K562 (cell line): ENCODE data around the gene TRIM47. TPM values are rescaled to one million over a fixed set of nuclear protein-coding genes. Genes with fewer than 3 reads are reported as not detected.
A peak's percentile ranks its signal among the peaks of the same experiment; 100 is the strongest.

ENCODE experiments used
- AFF1 ChIP-seq, 2 experiments: fragments of 450-650 bp; IDR thresholded peaks; 2 replicates each; pipeline ENCODE4 v1.6.1; 2018; ENCODE audit warnings: mild to moderate bottlenecking in 2 of 2, low read depth in 1 of 2; ENCODE audit not compliant: partially characterized antibody in 2 of 2
- CBX1 ChIP-seq: sonication (generic); IDR thresholded peaks from 2 replicates; pipeline ENCODE4 v1.6.1; 2016; ENCODE audit warnings: antibody characterized with exemption, low read depth, mild to moderate bottlenecking
- CREB3L1 ChIP-seq: fragments of 450-650 bp; IDR thresholded peaks from 2 replicates; pipeline ENCODE4 v1.6.1; 2014; ENCODE audit warnings: low read depth, mild to moderate bottlenecking, moderate library complexity, borderline replicate concordance
- ELF4 ChIP-seq: fragments of 450-650 bp; formaldehyde crosslinking; IDR thresholded peaks from 2 replicates; pipeline ENCODE4 v1.4.0; 2022; ENCODE audit warnings: missing genetic modification characterization
- GABPA ChIP-seq: fragments of 200-800 bp; sonication (Bioruptor generic); conservative IDR thresholded peaks from 2 replicates; pipeline ENCODE4 v1.6.1; 2016; ENCODE audit warnings: low read depth, missing genetic modification characterization, missing compliant biosample characterization
- HOXB6 ChIP-seq: fragments of 250-450 bp; sonication (Bioruptor Pico); IDR thresholded peaks from 2 replicates; pipeline ENCODE4 v1.5.1; 2022; ENCODE audit warnings: mild to moderate bottlenecking, borderline replicate concordance
- KAT8 ChIP-seq: fragments of 450-650 bp; IDR thresholded peaks from 2 replicates; pipeline ENCODE4 v1.6.1; 2016; ENCODE audit warnings: low read depth, mild to moderate bottlenecking
- PCBP1 ChIP-seq: fragments of 200-400 bp; formaldehyde crosslinking; IDR thresholded peaks from 2 replicates; pipeline ENCODE4 v1.6.1; 2018; ENCODE audit warnings: mild to moderate bottlenecking, low read depth, low read length; ENCODE audit not compliant: poor library complexity, severe bottlenecking
- PTBP1 ChIP-seq: fragments of 200-400 bp; formaldehyde crosslinking; IDR thresholded peaks from 2 replicates; pipeline ENCODE4 v1.6.1; 2017; ENCODE audit warnings: low read depth, low read length
- RB1 ChIP-seq: fragments of 450-650 bp; IDR thresholded peaks from 2 replicates; pipeline ENCODE4 v1.6.1; 2017; ENCODE audit warnings: low read depth, mild to moderate bottlenecking
- SREBF2 ChIP-seq: sonication (generic); formaldehyde crosslinking; IDR thresholded peaks from 2 replicates; pipeline ENCODE4 v1.4.0; 2020; ENCODE audit warnings: mild to moderate bottlenecking, missing genetic modification reagents
- ZNF318 ChIP-seq, 2 experiments: fragments of 450-650 bp; IDR thresholded peaks; 2 replicates each; pipeline ENCODE4 v1.6.1; 2016; ENCODE audit warnings: mild to moderate bottlenecking in 2 of 2, borderline replicate concordance in 1 of 2, low read depth in 1 of 2, moderate library complexity in 1 of 2
- polyA plus RNA-seq, 8 experiments: library from polyadenylated mRNA; depleted of rRNA in 4 of 8; stranded (reverse) in 5 of 8; unstranded in 3 of 8; fragments of >200 nt; fragmentation: Nextera tagmentation in 2 of 8; fragmentation: Illumina TruSeq in 1 of 8; extraction: Ambion mirVana in 2 of 8; extraction: Trizol in 1 of 8; gene quantifications; 2 replicates each; pipeline versions ENCODE4 v1.2.1 to v1.2.3, GENCODE V29; 2011 to 2014; ENCODE audit warnings: inconsistent platforms in 1 of 8, missing spikeins in 1 of 8
- total RNA-seq, 7 experiments: library from RNA; depleted of rRNA in 6 of 7; stranded (reverse); fragments of >200 nt in 6 of 7; fragmentation: Illumina TruSeq in 2 of 7; extraction: Trizol in 2 of 7; gene quantifications; 2 replicates each; pipeline versions ENCODE4 v1.2.1 to v1.2.3, GENCODE V29; 2011 to 2021; ENCODE audit warnings: low replicate concordance in 1 of 7

The TRIM47 gene
- total and polyA plus RNA-seq, 9 of the 15 experiments (the other 6 are each of a cell fraction or from before 2014, with no cell fraction given): 0.56 to 6.1 (median 3.2) TPM

GRCh38 chr17:75843577-75844529 lies 34.5 kb downstream of the TRIM47 start, which contains the start of gene UNC13D (continued):
- peak; percentile 96 for TF ChIP-seq CREB3L1
- TF ChIP-seq RB1: no peak
- TF ChIP-seq ELF4: peak; percentile 3
- TF ChIP-seq AFF1 (IDR thresholded peaks at IDR 0.05; ENCODE audit: low read depth in 1 of 2, partially characterized antibody in 2 of 2): peak; percentile 53 to 71
- TF ChIP-seq GABPA: peak; percentile 88
- TF ChIP-seq CBX1: 0 out of 2 replicates have a peak, but pooled peaks have one; percentile 29
- TF ChIP-seq ZNF318 (IDR thresholded peaks at IDR 0.05; ENCODE audit: borderline replicate concordance in 1 of 2, low read depth in 1 of 2): no peak
- TF ChIP-seq PTBP1: peak; percentile 26; the same call in 1 of the 2 replicates
- no peak for TF ChIP-seq KAT8
- TF ChIP-seq HOXB6 (CRISPR knock-in tag): no peak
- TF ChIP-seq SREBF2 (CRISPR knock-in tag): 0 out of 2 replicates have a peak, but pooled peaks have one; percentile 40
- TF ChIP-seq PCBP1: peak; percentile 40
